ENCODE results near the gene DNAJA3.

The DNAJA3 gene

GRCh38 chr16:4377573-4378154, 48.0 kb upstream of the DNAJA3 start:
- H3K27ac ChIP-seq (ENCODE audit: low read length) = no peak overlapping the region

GRCh38 chr16:4378161-4378666, 47.5 kb upstream of the DNAJA3 start:
- no peak overlapping the region for H3K4me2 ChIP-seq (ENCODE audit: low read length)
- no peak overlapping the region for H2AFZ ChIP-seq (ENCODE audit: low read depth, low read length)
- H3K36me3 ChIP-seq (replicated peaks; ENCODE audit: low read depth, low read length) = no peaks in the 10 kb centered on the region
- no peaks in the 10 kb centered on the region for H3K4me1 ChIP-seq (ENCODE audit: low read length)
- no peak overlapping the region for H3K9ac ChIP-seq (ENCODE audit: low read length)
- no peak overlapping the region for H3K4me3 ChIP-seq (ENCODE audit: low read length)
- TF ChIP-seq EZH2phosphoT487 (IDR thresholded peaks at IDR 0.05; ENCODE audit: low read depth) (no peak), CTCF (IDR thresholded peaks at IDR 0.05; ENCODE audit: low read depth, low read length) (no peak)
- H4K20me1 ChIP-seq (ENCODE audit: insufficient read depth, low read length) = no peaks in the 10 kb centered on the region
- H3K9me3 ChIP-seq (ENCODE audit: insufficient read depth, low read length) = no peaks in the 10 kb centered on the region
- H3K79me2 ChIP-seq (ENCODE audit: low read length) = no peaks in the 10 kb centered on the region
- no peak overlapping the region for H3K27ac ChIP-seq (ENCODE audit: low read length)
- no peaks in the 10 kb centered on the region for H3K27me3 ChIP-seq (ENCODE audit: low read depth, low read length)

More at GRCh38 chr16:4377573-4378154, 48.0 kb upstream of the DNAJA3 start:
- Histone ChIP-seq H3K9ac (ENCODE audit: low read length) (no peak overlapping the region), H3K4me2 (ENCODE audit: low read length) (no peak overlapping the region), H2AFZ (ENCODE audit: low read depth, low read length) (no peak overlapping the region), H3K4me3 (ENCODE audit: low read length) (no peak overlapping the region), H3K9me3 (ENCODE audit: insufficient read depth, low read length) (no peaks in the 10 kb centered on the region), H3K79me2 (ENCODE audit: low read length) (no peaks in the 10 kb centered on the region), H3K36me3 (replicated peaks; ENCODE audit: low read depth, low read length) (no peaks in the 10 kb centered on the region), H3K4me1 (ENCODE audit: low read length) (no peaks in the 10 kb centered on the region), H3K27me3 (ENCODE audit: low read depth, low read length) (no peaks in the 10 kb centered on the region), H4K20me1 (ENCODE audit: insufficient read depth, low read length) (peaks cover 3% of the 10 kb centered on the region; the same call in 1 of the 2 replicates)
- TF ChIP-seq CTCF (IDR thresholded peaks at IDR 0.05; ENCODE audit: low read depth, low read length) (no peak), EZH2phosphoT487 (IDR thresholded peaks at IDR 0.05; ENCODE audit: low read depth) (no peak)

DNA sequence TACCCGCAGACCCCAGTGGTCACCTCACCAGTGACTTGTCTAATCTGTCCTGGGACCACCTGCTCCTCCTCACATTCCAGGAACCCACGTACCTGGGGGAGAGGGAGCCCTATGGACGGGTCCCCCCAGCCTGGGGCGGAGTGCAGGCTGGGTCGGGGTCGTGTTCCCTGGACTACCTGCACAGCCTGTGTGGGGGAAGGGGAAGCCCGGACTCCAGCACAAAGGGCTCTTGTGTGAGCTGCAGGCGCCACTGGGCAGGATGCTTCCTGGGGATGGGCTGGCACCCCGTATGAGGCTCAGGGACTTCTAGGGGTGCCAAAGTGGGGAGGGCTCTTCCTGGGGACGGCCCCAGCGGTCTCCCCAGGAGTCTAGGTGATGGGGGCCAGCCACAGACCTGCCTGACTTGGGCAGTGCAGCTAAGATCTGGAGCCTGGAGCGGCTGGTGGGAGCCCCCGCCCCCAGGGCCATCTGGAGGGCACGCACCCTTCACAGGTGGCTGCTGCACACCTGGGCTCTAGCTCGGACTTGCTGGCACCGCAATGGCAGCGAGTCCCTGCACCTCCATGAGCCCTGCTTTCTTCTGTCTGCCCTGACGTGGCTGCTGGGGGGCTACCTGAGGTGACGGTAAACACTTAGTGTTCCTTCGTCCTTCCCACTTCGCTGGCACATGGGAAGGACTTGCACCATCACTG, 46.5 kb upstream of the DNAJA3 start:
- Histone ChIP-seq H2AFZ (ENCODE audit: low read depth, low read length) (no peak overlapping the region), H3K4me2 (ENCODE audit: low read length) (no peak overlapping the region), H3K27ac (ENCODE audit: low read length) (no peak overlapping the region), H3K27me3 (ENCODE audit: low read depth, low read length) (no peaks in the 10 kb centered on the region), H3K4me1 (ENCODE audit: low read length) (no peaks in the 10 kb centered on the region), H3K4me3 (ENCODE audit: low read length) (no peak overlapping the region), H3K9ac (ENCODE audit: low read length) (no peak overlapping the region), H3K9me3 (ENCODE audit: insufficient read depth, low read length) (no peaks in the 10 kb centered on the region), H3K79me2 (ENCODE audit: low read length) (no peaks in the 10 kb centered on the region), H3K36me3 (replicated peaks; ENCODE audit: low read depth, low read length) (no peaks in the 10 kb centered on the region), H4K20me1 (ENCODE audit: insufficient read depth, low read length) (no peaks in the 10 kb centered on the region)
- TF ChIP-seq CTCF (IDR thresholded peaks at IDR 0.05; ENCODE audit: low read depth, low read length) (no peak), EZH2phosphoT487 (IDR thresholded peaks at IDR 0.05; ENCODE audit: low read depth) (no peak)
